Medulla oblongata (tissue), 1 donor: ENCODE data around the gene VPS16.

ENCODE experiments used
- DNase-seq: peaks from one replicate; pipeline ENCODE4 v3.0.0-alpha.2; 2015; ENCODE audit errors: extremely low spot score

The VPS16 gene

DNA sequence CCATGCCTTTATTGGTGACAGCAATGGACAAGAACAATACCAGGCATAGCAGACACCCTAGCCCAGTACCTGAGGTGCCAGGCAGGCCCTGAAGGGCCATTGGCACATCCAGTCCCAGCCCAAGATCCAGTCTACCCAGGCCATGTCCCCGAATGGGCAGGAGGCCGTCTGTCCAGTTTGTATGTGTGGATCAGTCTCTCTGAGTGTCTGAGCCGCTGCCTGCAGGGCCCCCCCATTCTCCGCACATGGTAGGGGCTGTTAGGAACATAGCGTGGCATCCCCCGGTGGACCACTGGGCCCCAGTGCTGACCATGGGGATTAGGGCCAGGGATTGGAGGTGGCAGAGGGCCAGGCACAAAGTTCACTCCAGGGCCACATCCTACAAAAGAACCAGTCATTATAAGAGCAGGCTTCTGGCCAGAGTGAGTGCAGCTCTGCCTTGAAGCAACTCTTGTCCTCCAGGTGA is 5.2 kb upstream of the VPS16 start:
- DNase-seq = no peak

- no peak for DNase-seq
These were observed 4.5 kb upstream of the VPS16 start for GRCh38 chr20:2836035-2836434.

GRCh38 chr20:2837221-2837960 is 3.2 kb upstream of the VPS16 start:
- no peak for DNase-seq

DNA sequence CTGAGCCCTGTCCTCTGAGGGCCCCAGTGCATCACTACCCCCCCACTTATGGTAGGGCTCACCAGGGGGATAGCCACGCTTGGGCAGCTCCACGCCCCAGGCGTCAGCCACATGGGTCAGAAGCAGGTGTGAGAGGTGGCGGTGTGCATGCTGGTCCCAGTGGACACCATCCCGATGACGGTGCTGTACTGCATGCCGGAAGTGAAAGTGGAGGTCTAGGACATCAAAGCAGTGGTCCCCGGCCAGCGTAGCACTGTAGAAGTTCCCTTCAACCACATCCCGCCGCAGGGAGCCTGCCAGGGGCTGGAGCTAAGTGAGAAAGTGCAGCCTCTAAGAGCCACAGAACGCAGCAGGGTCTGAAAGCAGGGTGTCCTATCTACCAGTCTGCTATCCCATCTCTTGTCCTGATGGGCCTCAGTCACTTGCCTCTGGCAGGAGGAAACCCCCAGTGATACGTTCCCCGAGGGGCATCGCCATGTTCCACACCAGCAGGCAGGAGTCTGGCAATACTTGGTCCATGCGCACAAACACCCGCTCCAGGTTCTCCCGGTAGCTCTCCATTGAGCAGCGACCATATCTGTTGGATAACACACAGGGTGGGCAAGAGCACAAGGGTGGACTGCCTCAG is 2.3 kb upstream of the VPS16 start:
- DNase-seq = no peak

GRCh38 chr20:2838847-2839671 is 1.5 kb upstream of the VPS16 start:
- DNase-seq = no peak

- DNase-seq = no peak
These were observed 810 bp upstream of the VPS16 start for GRCh38 chr20:2839732-2840137.

- no peak for DNase-seq
These were observed 504 bp downstream of the VPS16 start for GRCh38 chr20:2840967-2841531.

- no peak for DNase-seq
These were observed 5.1 kb downstream of the VPS16 start for GRCh38 chr20:2845607-2846006.

DNA sequence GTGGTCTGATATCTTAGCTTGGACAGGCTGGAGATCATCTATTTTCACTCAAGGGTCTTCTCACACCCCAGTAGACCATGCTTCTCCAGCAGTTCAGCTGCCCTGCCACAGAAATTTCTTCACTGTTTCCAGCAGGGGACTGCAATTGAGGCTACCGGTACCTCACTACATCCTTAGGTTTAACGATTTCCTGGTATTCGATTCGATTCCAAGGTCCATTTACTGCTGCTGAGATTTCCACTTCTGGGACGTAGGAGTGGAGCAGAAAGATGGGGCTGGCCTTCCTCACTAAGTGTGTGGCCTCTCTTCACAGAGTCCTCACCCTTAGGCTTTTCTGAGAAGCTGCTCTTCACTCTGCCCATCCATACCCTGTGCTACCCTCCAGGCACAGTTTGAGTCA is 6.2 kb downstream of the VPS16 start:
- DNase-seq = no peak

DNA sequence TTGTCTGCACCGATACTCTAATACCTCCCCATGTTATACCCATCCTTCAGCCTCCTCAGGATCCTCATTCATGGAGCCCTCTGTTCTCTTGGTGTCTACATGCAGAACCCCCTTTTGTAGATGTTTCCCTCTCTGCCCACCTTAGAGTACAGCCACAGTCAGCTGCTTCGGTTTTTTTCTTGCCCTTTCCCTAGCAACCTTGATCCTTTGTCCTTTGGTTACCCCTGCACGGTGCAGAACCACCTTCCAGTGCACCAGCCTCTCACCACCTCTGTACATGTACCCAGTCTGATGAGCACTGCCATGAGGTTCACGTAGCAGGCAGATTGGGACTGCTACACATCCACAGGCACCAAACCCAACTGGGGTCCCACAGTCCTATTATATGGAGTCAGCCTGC is 7.3 kb downstream of the VPS16 start:
- DNase-seq = no peak

GRCh38 chr20:2849529-2849928 is 9.0 kb downstream of the VPS16 start:
- DNase-seq = no peak

DNA sequence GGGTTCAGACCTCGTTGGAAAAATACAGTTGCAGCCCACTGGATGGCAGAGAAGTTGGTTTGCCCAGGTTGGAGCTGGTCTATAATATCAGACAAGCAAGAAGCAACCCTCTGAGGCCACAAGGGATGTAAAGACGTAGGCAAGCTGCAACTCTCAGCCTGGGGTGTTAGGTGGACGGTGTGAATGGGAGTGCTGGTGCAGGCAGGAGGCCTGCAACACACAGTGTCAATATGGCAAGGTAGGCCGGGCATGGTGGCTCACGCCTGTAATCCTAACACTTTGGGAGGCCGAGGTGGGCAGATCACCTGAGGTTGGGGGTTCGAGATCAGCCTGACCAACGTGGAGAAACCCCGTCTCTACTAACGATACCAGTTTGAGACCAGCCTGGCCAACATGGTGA is 10.5 kb downstream of the VPS16 start:
- DNase-seq = no peak

DNA sequence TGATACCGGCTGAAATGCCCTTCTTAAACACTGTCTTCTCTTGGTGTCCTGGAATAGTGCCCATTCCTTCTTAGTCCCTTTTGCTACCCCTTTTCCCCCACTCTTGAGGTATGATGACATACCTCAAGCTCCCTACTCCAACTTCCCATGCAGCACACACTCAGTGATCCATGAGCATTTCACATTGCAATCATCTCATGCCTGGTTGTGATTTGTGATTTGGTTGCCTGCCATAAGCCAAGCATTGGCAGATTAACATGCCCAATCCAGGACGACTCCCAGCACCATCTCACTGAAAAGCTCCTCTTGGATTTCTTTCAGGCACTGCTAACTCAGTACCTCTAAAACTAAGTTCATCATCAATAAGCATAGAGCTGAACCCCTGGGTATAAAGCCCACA is 18.0 kb downstream of the VPS16 start:
- no peak for DNase-seq

DNA sequence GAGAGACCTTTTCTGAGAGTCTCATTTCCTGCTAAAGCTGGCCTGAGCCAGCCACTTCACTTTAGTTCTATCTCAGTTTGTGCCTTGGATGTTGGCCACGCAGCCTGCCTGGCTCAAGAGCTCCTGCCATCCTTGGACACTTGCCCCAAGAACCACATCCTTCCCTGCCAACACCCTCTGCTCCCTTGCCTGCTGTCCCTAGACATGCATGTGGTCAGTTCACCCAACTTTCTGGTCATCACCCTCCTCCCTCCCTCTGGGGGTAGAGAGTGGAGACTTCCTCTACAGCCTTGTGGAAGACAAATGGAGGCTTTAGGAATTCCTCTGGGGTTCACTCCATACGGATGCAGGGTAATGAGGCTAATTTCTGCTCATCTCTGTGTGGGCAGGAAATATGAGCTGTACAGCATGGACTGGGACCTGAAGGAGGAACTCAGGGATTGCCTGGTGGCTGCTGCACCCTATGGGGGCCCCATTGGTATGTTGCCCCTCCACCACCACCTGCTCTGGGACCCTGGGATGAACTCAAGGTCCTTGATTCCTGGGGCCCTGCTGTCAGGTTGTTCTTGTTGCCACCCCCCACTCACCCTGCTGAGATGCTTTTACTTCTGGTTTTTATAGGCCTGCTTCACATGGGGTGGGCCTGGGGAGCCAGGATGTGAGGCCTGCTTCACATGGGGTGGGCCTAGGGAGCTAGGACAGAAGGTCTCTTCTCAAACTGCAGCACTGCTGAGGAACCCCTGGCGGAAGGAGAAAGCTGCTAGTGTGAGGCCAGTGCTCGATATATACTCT is 19.0 kb downstream of the VPS16 start:
- DNase-seq = peak; percentile 79

- no peak for DNase-seq
These were observed 24.1 kb downstream of the VPS16 start for GRCh38 chr20:2864626-2865025.

DNA sequence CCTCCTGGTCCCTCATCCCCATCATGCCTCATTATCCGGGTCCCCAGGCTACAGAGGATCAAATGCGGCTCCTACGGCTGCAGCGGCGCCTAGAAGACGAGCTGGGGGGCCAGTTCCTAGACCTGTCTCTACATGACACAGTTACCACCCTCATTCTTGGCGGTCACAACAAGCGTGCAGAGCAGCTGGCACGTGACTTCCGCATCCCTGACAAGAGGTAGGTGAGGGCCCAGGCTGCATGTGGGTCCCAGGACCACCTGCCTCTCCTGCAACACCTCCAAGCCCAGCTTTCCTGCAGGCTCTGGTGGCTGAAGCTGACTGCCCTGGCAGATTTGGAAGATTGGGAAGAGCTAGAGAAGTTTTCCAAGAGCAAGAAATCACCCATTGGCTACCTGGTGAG is 24.6 kb downstream of the VPS16 start:
- DNase-seq = no peak

DNA sequence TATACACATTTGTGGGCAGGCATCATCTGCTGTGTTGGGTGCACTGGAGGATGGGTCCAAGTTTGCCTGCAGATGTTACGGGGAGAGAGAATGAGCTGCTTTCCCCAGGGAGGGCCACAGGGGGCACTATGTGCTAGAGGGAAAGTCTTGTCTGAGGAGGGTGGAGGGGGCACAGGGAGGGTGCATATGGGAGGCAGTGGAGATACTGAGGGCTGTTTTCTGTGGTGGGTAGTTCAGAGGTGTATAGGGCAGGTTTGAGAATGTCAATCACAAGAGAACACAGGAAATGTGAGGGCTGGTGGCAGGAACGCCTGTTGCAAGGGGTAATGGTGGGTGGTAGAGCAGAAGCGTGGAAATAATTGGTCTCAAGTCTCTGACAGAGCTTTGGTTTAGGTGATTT is 25.1 kb downstream of the VPS16 start:
- no peak for DNase-seq

- no peak for DNase-seq
These were observed 25.7 kb downstream of the VPS16 start for GRCh38 chr20:2866236-2866635.

DNA sequence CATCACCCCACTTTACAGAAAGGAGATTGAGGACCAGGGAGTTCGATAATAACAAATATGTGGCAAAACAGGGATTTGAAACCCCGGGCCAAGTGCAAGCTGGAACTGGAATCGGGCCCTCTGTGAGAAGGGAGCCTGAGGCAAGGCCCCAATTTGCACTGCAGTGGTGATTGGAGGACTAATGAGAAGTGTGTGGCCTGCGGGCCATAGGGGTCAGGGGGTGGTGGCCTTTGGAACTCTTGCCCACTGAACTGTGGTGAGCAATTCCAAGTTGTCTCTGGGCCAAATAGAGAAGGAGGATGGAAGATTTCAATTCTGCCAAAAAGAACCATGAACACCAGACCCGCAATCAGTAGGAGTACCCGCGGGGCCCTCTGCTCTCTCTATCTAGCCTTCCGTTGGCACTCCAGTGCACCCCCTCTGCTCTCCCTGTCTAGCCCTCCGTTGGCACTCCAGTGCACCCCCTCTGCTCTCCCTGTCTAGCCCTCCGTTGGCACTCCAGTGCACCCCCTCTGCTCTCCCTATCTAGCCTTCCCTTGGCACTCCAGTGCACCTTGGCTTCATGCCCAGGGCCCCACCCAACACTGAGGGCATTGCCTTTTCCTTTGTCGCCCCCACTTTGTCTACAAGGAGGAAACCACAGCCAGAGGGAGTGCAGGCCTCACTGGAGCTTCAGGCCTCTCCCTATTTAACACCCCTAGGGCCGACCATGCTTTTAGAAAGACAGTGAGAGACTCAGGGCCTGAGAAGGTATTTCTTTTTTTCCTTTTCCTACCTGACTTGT is 26.7 kb downstream of the VPS16 start:
- no peak for DNase-seq

DNA sequence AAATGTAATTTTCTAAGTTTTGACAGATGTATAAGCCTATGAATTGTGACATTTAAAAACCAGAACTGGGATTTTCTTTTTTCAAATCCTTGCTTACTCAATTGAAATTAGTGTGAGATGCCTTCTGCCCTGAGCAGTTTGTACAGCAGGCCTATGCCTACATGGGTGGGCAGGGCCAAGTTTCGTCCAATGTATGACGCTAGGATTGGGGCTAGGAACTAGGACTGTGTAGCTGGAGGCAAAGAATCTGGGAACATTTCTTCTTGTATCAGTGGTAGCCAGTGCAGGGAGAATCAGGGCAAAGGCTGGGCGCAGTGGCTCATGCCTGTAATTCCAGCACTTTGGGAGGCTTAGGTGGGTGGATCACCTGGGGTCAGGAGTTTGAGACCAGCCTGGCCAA is 28.8 kb downstream of the VPS16 start:
- no peak for DNase-seq

DNA sequence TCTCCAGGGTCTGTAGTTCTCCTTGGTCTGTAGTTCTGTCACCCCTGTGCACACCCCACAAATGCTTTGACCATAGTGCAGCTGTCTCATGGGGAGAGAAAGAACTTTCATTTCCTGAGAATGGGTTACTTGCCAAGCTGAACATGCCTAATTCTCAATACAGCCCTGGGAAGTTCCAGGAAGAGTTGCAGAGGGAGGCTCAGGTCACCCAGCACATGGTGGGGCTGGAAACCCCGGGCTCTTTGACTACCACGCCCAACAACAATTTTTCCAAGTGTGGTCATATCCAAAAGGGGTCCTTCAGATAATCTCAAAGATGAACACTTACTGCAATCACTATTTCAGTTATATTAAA is 30.5 kb downstream of the VPS16 start:
- peak; percentile 19 for DNase-seq
